ENCODE measurements around the gene MRPS24. TPM values are rescaled to one million over a fixed set of nuclear protein-coding genes. Genes with fewer than 3 reads are reported as not detected.
A peak's percentile ranks its signal among the peaks of the same experiment; 100 is the strongest.
"Not testable (repeated sequence)": the region's sequence is repeated elsewhere in the genome, so short reads cannot be mapped to it uniquely, and the experiment has no call there.

The MRPS24 gene
- 101 TPM for total RNA-seq
- long read RNA-seq, transcript MRPS24-201 (4 exons, 707 nt): major isoform, 58 of 73 reads
- long read RNA-seq, transcript MRPS24-203 (3 exons, 743 nt): minor isoform, 9 of 73 reads
- long read RNA-seq, partial matches to known transcripts: 2 of 73 reads
- long read RNA-seq, other reads (novel, unspliced or antisense): 0 of 73 reads

GRCh38 chr7:43869006-43869866 is at the start of gene MRPS24:
TSS of gene MRPS24 (minus strand) at chr7:43869517. CDS start at chr7:43869495, 22 bp downstream.
- intact Hi-C loops (cut with DNase I): no loop called here
- DNase-seq (ENCODE audit: low spot score): peak; percentile 97

GRCh38 chr7:43915907-43916306 is 46.6 kb upstream of the MRPS24 start:
- intact Hi-C loops (cut with DNase I): no loop called here
- DNase-seq (ENCODE audit: low spot score): no peak

GRCh38 chr7:43914795-43915194 is 45.5 kb upstream of the MRPS24 start:
- intact Hi-C loops (cut with DNase I): no loop called here

GRCh38 chr7:43906331-43907010 is 37.2 kb upstream of the MRPS24 start, which contains the start of gene URGCP:
TSS of gene URGCP (minus strand) at chr7:43906596. CDS start at chr7:43906575, 21 bp downstream.
- intact Hi-C loops (cut with DNase I): loop anchor here (5.0 kb wide), 1 partner anchor 34 kb away; no protein-coding TSS in a partner anchor
- peak; percentile 80 for DNase-seq (ENCODE audit: low spot score)

More at GRCh38 chr7:43914795-43915194, 45.5 kb upstream of the MRPS24 start:
- no peak for DNase-seq (ENCODE audit: low spot score)

- intact Hi-C loops (cut with DNase I): loop anchor here (5.0 kb wide), 1 partner anchor 34 kb away; no protein-coding TSS in a partner anchor
- DNase-seq (ENCODE audit: low spot score): no peak
Observed at GRCh38 chr7:43905956-43906330, 36.6 kb upstream of the MRPS24 start.

- DNase-seq (ENCODE audit: low spot score): no peak
- intact Hi-C loops (cut with DNase I): loop anchor here (5.0 kb wide), 1 partner anchor 33 kb away; no protein-coding TSS in a partner anchor
Observed at GRCh38 chr7:43905209-43905946, 36.1 kb upstream of the MRPS24 start.

GRCh38 chr7:43904533-43905208 is 35.4 kb upstream of the MRPS24 start:
- DNase-seq (ENCODE audit: low spot score): no peak
- intact Hi-C loops (cut with DNase I): loop anchor here (5.0 kb wide), 1 partner anchor 32 kb away; no protein-coding TSS in a partner anchor

GRCh38 chr7:43902542-43903054 is 33.3 kb upstream of the MRPS24 start:
- intact Hi-C loops (cut with DNase I): no loop called here

GRCh38 chr7:43898571-43898970 is 29.3 kb upstream of the MRPS24 start:
- DNase-seq (ENCODE audit: low spot score); intact Hi-C loops (cut with DNase I): not testable (repeated sequence)

More at GRCh38 chr7:43902542-43903054, 33.3 kb upstream of the MRPS24 start:
- no peak for DNase-seq (ENCODE audit: low spot score)

GRCh38 chr7:43895847-43896415 is 26.6 kb upstream of the MRPS24 start:
- DNase-seq (ENCODE audit: low spot score): no peak
- intact Hi-C loops (cut with DNase I): no loop called here

- intact Hi-C loops (cut with DNase I): no loop called here
Observed at GRCh38 chr7:43891069-43891955, 22.0 kb upstream of the MRPS24 start.

GRCh38 chr7:43890468-43890867 is 21.2 kb upstream of the MRPS24 start:
- intact Hi-C loops (cut with DNase I): no loop called here
- DNase-seq (ENCODE audit: low spot score): no peak

More at GRCh38 chr7:43891069-43891955, 22.0 kb upstream of the MRPS24 start:
- no peak for DNase-seq (ENCODE audit: low spot score)

- intact Hi-C loops (cut with DNase I): no loop called here
- DNase-seq (ENCODE audit: low spot score): no peak
Observed at GRCh38 chr7:43888993-43889945, 20.0 kb upstream of the MRPS24 start.

GRCh38 chr7:43884617-43885016 is 15.3 kb upstream of the MRPS24 start:
- no peak for DNase-seq (ENCODE audit: low spot score)
- intact Hi-C loops (cut with DNase I): no loop called here

GRCh38 chr7:43884209-43884608 is 14.9 kb upstream of the MRPS24 start:
- intact Hi-C loops (cut with DNase I): no loop called here
- DNase-seq (ENCODE audit: low spot score): no peak

GRCh38 chr7:43880596-43880995 is 11.3 kb upstream of the MRPS24 start:
- no peak for DNase-seq (ENCODE audit: low spot score)

More at GRCh38 chr7:43880596-43880995, 11.3 kb upstream of the MRPS24 start:
- intact Hi-C loops (cut with DNase I): no loop called here

Data from cardiac septum (tissue), 1 donor.